ENCODE data around the gene DYSF.
"Not testable (repeated sequence)": the region's sequence is repeated elsewhere in the genome, so short reads cannot be mapped to it uniquely, and the experiment has no call there.

Gene DYSF

DNA sequence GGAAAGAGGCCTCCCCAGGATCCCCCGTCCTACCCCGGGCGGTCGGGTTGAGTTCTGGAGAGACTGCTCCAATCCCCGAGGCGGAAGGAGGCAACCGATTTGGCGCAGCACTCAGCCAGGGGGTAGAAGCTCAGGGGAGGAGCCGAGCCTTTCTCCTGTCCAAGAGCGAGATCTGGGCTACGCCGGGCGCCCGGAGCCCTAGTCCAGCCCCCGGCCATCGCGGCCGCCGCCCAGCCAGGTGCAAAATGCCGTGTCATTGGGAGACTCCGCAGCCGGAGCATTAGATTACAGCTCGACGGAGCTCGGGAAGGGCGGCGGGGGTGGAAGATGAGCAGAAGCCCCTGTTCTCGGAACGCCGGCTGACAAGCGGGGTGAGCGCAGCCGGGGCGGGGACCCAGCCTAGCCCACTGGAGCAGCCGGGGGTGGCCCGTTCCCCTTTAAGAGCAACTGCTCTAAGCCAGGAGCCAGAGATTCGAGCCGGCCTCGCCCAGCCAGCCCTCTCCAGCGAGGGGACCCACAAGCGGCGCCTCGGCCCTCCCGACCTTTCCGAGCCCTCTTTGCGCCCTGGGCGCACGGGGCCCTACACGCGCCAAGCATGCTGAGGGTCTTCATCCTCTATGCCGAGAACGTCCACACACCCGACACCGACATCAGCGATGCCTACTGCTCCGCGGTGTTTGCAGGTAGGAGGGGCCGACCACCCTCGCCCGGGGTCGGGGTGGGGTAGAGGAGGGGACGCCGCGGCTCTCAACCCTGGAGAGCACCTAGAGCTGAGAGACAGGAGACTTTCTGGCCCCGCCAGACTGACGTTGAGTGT, at the start of gene DYSF:
Gene DYSF (plus strand): TSS at position 158 of the 817 bp plus-strand sequence.
- H3K4me1 ChIP-seq: peaks cover 80 to 100% (median 97%) of the 10 kb centered on the region in 10 experiments
- TF ChIP-seq Cebpa-rat (IDR thresholded peaks at IDR 0.05): no peak
- peak within 1 kb of the TSS; percentile 69 to 92 (median 85) for H3K9ac ChIP-seq
- peak within 1 kb of the TSS; percentile 61 to 85 (median 71) for H3K4me3 ChIP-seq
- H3K27ac ChIP-seq: peak within 1 kb of the TSS; percentile 17 to 94 (median 85); a peak in 21 of 22 replicates
- peak within 1 kb of the TSS; percentile 86 to 99 (median 97) for H3K4me2 ChIP-seq
- H3K36me3 ChIP-seq: peaks cover 0 to 12% (median 2%) of the 10 kb centered on the region in 11 experiments; a peak in 5 of 22 replicates
- H4K20me1 ChIP-seq: peaks cover 0 to 20% (median 0%) of the 10 kb centered on the region in 11 experiments; a peak in 4 of 22 replicates
- H3K9me3 ChIP-seq (replicated peaks in 1 of 11): no peaks in the 10 kb centered on the region
- peaks cover 0 to 19% (median 17%) of the 10 kb centered on the region in 11 experiments; a peak in 14 of 22 replicates for H3K27me3 ChIP-seq

DNA sequence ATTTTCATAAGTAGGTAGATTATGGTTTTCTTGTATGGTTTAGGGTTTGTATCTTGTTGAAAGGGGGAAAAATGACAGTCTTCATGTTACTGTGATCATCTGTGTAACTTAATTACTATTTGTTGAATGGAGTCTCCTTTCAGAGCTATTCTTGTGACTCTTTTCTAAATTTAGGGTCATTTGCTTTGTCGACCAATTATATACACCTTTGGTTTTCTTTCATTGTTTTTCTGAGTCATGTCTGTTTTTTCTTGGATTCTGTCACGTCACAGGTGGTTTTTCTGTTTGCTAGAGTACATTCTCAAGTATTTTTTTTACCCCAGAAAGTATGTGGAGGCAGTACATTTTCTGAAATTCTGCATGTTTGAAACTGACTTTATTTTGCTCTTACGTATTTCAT, 43.8 kb upstream of the DYSF start:
- Histone ChIP-seq H4K20me1 (no peaks in the 10 kb centered on the region), H3K27me3 (no peaks in the 10 kb centered on the region), H3K4me1 (no peaks in the 10 kb centered on the region), H3K27ac (no peak overlapping the region), H3K4me3 (no peak overlapping the region), H3K4me2 (no peak overlapping the region), H3K36me3 (peaks cover 58 to 67% (median 64%) of the 10 kb centered on the region in 11 experiments), H3K9me3 (replicated peaks in 1 of 11) (peaks cover 7 to 18% (median 13%) of the 10 kb centered on the region in 11 experiments; a peak in 19 of 22 replicates), H3K9ac (no peak overlapping the region)
- TF ChIP-seq Cebpa-rat (IDR thresholded peaks at IDR 0.05): no peak

DNA sequence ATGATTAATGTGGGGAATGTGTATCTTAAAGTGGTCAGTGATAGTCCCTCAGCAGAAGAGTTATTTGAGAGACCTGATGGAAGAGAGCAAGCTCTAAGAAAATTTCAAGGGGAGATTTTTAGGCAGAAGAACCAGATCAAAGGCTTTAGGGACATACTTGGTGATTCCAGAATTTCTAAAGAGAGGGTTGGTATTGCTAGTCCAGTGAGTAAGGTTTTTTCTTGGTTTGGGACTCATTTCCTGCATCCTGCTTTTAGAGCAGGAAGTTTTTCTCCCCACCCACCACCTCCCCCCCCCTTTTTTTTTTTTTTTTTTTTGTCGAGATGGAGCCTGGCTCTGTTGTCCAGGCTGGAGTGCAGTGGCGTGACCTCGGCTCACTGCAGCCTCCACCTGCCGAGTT, 42.7 kb upstream of the DYSF start:
- H3K4me1 ChIP-seq: no peaks in the 10 kb centered on the region
- no peak overlapping the region for H3K4me2 ChIP-seq
- TF ChIP-seq Cebpa-rat (IDR thresholded peaks at IDR 0.05): no peak
- peaks cover 49 to 56% (median 54%) of the 10 kb centered on the region in 11 experiments for H3K36me3 ChIP-seq
- no peak overlapping the region for H3K9ac ChIP-seq
- H4K20me1 ChIP-seq: no peaks in the 10 kb centered on the region
- no peak overlapping the region for H3K4me3 ChIP-seq
- H3K9me3 ChIP-seq (replicated peaks in 1 of 11): peaks cover 7 to 18% (median 13%) of the 10 kb centered on the region in 11 experiments; a peak in 19 of 22 replicates
- no peaks in the 10 kb centered on the region for H3K27me3 ChIP-seq
- H3K27ac ChIP-seq: no peak overlapping the region

DNA sequence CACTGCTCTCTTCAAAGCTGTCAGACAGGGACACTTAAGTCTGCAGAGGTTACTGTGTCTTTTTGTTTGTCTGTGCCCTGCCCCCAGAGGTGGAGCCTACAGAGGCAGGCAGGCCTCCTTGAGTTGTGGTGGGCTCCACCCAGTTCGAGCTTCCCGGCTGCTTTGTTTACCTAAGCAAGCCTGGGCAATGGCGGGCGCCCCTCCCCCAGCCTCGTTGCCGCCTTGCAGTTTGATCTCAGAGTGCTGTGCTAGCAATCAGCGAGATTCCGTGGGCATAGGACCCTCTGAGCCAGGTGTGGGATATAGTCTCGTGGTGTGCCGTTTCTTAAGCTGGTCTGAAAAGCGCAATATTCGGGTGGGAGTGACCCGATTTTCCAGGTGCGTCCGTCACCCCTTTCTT, 36.5 kb upstream of the DYSF start:
- H3K27ac ChIP-seq: peak overlapping the region in 7 of 11 experiments; percentile 58 to 75 (median 70); a peak in 11 of 22 replicates
- not testable (repeated sequence) for H3K4me1 ChIP-seq; H3K9me3 ChIP-seq (replicated peaks in 1 of 11); H3K27me3 ChIP-seq; H4K20me1 ChIP-seq
- H3K9ac ChIP-seq: peak overlapping the region in 9 of 11 experiments; percentile 41 to 70 (median 60); a peak in 14 of 22 replicates
- peak overlapping the region in 6 of 11 experiments; percentile 37 to 70 (median 60); a peak in 7 of 22 replicates for H3K4me2 ChIP-seq
- H3K36me3 ChIP-seq: peaks cover 12 to 44% (median 27%) of the 10 kb centered on the region in 11 experiments; a peak in 19 of 22 replicates
- peak overlapping the region; percentile 16 to 61 (median 51); a peak in 18 of 20 replicates for H3K4me3 ChIP-seq

DNA sequence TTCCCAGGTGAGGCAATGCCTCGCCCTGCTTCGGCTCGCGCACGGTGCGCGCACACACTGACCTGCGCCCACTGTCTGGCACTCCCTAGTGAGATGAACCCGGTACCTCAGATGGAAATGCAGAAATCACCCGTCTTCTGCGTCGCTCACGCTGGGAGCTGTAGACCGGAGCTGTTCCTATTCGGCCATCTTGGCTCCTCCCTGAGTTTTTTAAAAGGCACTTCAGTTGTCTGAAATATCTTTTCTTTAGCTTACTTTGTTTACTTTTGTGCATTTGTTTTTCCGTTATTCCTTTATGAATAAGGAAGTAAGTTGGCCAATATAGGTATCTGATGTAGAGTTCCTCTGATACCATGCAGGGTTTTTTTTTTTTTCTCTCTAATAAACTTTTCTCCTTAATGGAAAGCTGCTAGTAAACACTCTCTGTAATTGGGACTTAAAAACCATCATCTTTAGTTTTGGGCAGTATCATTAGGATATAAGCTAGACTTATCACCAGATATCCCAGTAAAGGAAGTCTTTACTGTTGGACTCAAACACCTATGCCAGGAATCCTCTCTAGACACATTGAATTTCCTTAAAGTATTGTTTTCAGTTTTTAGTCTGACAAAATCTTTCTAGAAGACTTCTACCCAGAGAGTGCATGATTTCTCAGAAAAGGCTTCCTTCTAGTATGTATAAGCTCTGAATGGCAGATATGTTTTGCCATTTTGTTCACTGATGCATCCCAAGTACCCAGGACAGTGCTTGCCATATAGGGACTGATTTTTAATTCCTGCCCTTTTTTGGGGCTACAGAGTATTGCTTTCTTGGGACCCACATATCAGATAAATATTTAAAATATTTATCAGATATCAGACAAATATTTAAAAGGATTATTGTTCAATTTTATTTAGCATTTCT, 35.8 kb upstream of the DYSF start:
- Histone ChIP-seq H3K4me2 (peak overlapping the region; percentile 47 to 70 (median 61); a peak in 21 of 22 replicates), H4K20me1 (peaks cover 0 to 7% (median 0%) of the 10 kb centered on the region in 11 experiments; a peak in 1 of 22 replicates), H3K36me3 (peaks cover 16 to 50% (median 28%) of the 10 kb centered on the region in 11 experiments; a peak in 21 of 22 replicates), H3K27ac (peak overlapping the region in 9 of 11 experiments; percentile 58 to 75 (median 70); a peak in 19 of 22 replicates), H3K9ac (peak overlapping the region in 10 of 11 experiments; percentile 28 to 70 (median 60); a peak in 18 of 22 replicates), H3K4me1 (peaks cover 0 to 10% (median 6%) of the 10 kb centered on the region in 10 experiments; a peak in 14 of 20 replicates), H3K4me3 (peak overlapping the region; percentile 16 to 61 (median 51); a peak in 19 of 20 replicates), H3K9me3 (replicated peaks in 1 of 11) (no peaks in the 10 kb centered on the region), H3K27me3 (no peaks in the 10 kb centered on the region)
- no peak for TF ChIP-seq Cebpa-rat (IDR thresholded peaks at IDR 0.05)

DNA sequence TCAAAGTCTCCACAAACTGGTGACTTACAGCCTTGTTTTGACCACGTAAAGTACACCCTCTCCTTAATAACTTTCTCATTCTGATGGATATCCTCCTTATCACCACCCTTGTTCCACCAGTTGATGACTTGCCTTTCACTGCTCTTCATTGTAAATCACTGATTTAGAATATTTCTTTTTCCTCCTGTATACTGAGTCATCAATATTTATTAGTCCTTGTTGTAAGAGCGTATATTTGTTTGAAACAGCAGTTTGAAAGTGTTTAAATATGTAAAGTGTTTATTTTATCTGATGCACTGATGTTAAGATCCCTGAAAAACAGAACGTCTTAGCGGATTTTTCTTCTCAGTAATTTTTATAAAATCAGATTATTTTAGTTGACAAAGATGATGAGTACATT, 34.2 kb upstream of the DYSF start:
- Histone ChIP-seq H3K27ac (no peak overlapping the region), H3K27me3 (no peaks in the 10 kb centered on the region), H3K4me3 (no peak overlapping the region), H3K9ac (no peak overlapping the region), H3K9me3 (replicated peaks in 1 of 11) (no peaks in the 10 kb centered on the region), H3K4me1 (peaks cover 0 to 23% (median 6%) of the 10 kb centered on the region in 10 experiments; a peak in 14 of 20 replicates), H4K20me1 (peaks cover 0 to 12% (median 0%) of the 10 kb centered on the region in 11 experiments; a peak in 2 of 22 replicates), H3K36me3 (peaks cover 32 to 66% (median 44%) of the 10 kb centered on the region in 11 experiments), H3K4me2 (no peak overlapping the region)
- no peak for TF ChIP-seq Cebpa-rat (IDR thresholded peaks at IDR 0.05)

DNA sequence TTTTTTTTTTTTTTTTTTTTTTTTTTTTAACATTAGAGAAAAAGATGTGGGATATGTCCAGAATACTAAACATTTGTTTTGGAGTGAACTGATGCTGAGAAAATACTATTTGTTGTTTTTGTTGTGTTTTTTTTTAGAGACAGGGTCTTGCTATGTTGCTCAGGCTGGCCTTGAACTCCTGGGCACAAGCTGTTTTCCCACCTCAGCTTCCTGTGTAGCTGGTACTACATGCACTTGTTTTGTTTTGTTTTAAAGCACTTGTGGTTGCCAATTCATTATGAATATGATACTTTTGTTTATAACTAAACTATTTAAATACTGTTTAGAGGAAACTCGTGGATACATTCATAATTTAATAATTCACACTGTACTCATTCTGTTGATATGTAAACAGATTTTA, 33.4 kb upstream of the DYSF start:
- Histone ChIP-seq H3K27ac (no peak overlapping the region), H3K36me3 (peaks cover 41 to 75% (median 52%) of the 10 kb centered on the region in 11 experiments), H3K4me2 (no peak overlapping the region)

DNA sequence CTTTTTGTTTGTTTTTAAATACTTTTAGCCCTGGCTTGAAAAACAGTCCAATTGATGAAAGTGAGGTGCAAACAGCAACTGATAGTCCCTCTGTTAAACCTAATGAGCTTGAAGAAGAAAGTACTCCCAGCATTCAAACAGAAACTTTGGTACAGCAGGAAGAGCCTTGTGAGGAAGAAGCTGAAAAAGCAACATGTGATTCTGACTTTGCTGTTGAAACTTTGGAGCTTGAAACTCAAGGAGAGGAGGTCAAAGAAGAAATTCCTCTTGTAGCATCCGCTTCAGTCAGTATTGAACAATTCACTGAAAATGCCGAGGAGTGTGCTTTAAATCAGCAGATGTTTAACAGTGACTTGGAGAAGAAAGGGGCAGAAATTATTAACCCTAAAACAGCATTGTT, 30.6 kb upstream of the DYSF start:
- 0 out of 22 replicates have a peak overlapping the region, but pooled peaks of 1 of the 11 experiments have one; percentile 7 for H3K9ac ChIP-seq
- H3K27me3 ChIP-seq: no peaks in the 10 kb centered on the region
- H3K9me3 ChIP-seq (replicated peaks in 1 of 11): no peaks in the 10 kb centered on the region
- H3K4me3 ChIP-seq: no peak overlapping the region
- TF ChIP-seq Cebpa-rat (IDR thresholded peaks at IDR 0.05): no peak
- H3K36me3 ChIP-seq: peaks cover 67 to 100% (median 78%) of the 10 kb centered on the region in 11 experiments
- peak overlapping the region in 2 of 11 experiments; percentile 9 to 17; a peak in 1 of 22 replicates for H3K4me2 ChIP-seq
- peaks cover 0 to 28% (median 0%) of the 10 kb centered on the region in 11 experiments; a peak in 3 of 22 replicates for H4K20me1 ChIP-seq
- peaks cover 0 to 50% (median 2%) of the 10 kb centered on the region in 10 experiments; a peak in 14 of 20 replicates for H3K4me1 ChIP-seq
- H3K27ac ChIP-seq: peak overlapping the region in 1 of 11 experiments; percentile 28; a peak in 1 of 22 replicates

More for the DNA sequence above, 33.4 kb upstream of the DYSF start:
- Histone ChIP-seq H3K9me3 (replicated peaks in 1 of 11) (no peaks in the 10 kb centered on the region), H3K27me3 (no peaks in the 10 kb centered on the region), H3K4me3 (no peak overlapping the region), H3K9ac (no peak overlapping the region), H3K4me1 (peaks cover 0 to 29% (median 6%) of the 10 kb centered on the region in 10 experiments; a peak in 14 of 20 replicates), H4K20me1 (peaks cover 0 to 17% (median 0%) of the 10 kb centered on the region in 11 experiments; a peak in 2 of 22 replicates)
- no peak for TF ChIP-seq Cebpa-rat (IDR thresholded peaks at IDR 0.05)

Data from BLaER1 treated with 17β-estradiol and CSF1 and Interleukin-3, amounts not matched to agents 10 nM and 100 nM (cell line).